NCI-H1417 treated with DMSO at 0.1 percent for 48 hours (cell line): Measurements from ENCODE around the gene MMS22L.

ENCODE experiments used
- DNase-seq: peaks from one replicate; lab custom pipeline; 2025; lab: John Stamatoyannopoulos, UW

MMS22L gene, protein sequence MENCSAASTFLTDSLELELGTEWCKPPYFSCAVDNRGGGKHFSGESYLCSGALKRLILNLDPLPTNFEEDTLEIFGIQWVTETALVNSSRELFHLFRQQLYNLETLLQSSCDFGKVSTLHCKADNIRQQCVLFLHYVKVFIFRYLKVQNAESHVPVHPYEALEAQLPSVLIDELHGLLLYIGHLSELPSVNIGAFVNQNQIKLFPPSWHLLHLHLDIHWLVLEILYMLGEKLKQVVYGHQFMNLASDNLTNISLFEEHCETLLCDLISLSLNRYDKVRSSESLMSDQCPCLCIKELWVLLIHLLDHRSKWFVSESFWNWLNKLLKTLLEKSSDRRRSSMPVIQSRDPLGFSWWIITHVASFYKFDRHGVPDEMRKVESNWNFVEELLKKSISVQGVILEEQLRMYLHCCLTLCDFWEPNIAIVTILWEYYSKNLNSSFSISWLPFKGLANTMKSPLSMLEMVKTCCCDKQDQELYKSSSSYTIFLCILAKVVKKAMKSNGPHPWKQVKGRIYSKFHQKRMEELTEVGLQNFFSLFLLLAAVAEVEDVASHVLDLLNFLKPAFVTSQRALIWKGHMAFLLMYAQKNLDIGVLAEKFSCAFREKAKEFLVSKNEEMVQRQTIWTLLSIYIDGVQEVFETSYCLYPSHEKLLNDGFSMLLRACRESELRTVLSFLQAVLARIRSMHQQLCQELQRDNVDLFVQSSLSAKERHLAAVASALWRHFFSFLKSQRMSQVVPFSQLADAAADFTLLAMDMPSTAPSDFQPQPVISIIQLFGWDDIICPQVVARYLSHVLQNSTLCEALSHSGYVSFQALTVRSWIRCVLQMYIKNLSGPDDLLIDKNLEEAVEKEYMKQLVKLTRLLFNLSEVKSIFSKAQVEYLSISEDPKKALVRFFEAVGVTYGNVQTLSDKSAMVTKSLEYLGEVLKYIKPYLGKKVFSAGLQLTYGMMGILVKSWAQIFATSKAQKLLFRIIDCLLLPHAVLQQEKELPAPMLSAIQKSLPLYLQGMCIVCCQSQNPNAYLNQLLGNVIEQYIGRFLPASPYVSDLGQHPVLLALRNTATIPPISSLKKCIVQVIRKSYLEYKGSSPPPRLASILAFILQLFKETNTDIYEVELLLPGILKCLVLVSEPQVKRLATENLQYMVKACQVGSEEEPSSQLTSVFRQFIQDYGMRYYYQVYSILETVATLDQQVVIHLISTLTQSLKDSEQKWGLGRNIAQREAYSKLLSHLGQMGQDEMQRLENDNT

DNA sequence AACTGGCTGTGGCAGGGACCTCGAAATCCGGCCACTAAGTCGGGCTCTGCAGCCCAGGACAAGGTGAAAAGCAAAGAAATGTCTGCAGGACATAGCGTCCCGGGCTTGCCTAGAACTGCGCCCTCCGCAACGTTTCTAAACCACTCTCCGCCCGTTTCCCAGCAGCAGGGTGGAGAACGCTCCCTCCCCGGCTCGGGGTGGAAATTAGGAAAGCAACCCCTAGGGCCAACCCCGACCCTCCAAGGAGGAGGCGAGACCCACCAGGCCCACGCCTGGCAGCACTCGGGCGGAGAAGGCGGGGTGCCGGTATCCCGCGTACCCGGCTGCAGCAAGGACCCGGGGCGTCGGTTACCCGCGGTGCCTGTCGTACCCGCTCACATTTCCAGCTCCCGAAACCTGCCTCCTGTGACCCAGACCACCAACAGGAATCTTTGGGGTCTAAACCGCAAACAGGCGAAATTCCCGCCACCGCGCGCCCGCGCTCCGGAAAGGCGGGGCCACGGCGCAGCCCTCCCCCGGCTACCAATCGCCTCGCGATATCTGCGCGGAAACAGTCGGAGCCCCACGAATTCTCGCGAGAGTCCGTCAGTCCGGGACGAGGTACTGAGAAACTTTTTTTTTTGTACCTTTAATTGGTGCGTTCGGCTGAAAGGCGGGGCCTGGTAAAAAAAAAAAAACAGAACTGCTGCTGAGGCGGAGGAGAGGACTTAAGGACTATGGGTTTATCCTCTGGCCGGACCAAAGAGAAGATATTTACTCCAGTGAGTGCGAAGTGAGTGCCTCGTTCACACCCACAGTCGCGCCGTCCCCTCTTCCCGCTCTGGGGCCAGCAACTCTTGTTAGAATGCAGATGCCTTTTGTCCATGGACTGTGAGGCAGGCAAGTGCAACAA lies at the start of gene MMS22L:
MMS22L (minus strand) TSS at position 491 of the 892 bp plus-strand sequence. CDS start 739 bp downstream, outside the sequence.
- peak; percentile 60 for DNase-seq

DNA sequence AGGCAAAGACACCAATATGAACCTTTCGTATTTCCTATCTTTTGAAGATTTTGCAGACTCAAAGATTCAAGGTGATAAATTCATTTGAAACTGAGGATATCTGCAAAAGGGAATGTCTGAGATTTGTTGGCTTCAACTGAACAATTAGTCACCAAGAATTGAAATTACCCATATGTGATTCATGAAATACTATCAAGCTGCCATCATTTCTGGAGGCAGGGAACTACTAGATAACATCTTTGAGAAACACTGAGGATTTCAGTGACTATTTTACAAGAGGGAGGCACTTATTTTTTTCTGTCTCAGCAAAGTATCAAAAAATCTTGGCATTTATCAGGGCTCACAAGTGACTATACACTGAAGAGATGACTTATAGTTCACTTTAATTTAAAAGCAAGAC lies 39.8 kb upstream of the MMS22L start:
- DNase-seq: no peak

DNA sequence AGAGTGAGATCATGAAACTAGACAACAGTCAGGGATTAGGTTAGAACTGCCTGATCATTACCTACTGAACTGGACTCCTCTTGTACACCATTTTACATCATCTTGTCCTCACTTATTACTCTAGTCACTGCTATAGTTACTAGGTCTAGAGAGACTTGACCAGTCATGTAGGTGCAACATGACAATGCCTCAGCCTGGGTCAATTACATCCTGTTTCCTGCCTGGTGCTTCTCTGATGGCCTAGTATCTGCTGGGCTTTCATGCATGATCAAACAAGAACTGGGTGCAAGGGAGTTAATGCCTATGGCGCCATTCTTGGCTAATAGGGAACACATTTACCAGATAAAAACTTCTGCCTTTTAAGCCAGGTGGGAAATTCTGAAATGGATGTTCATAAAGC lies 39.2 kb upstream of the MMS22L start:
- DNase-seq: no peak

DNA sequence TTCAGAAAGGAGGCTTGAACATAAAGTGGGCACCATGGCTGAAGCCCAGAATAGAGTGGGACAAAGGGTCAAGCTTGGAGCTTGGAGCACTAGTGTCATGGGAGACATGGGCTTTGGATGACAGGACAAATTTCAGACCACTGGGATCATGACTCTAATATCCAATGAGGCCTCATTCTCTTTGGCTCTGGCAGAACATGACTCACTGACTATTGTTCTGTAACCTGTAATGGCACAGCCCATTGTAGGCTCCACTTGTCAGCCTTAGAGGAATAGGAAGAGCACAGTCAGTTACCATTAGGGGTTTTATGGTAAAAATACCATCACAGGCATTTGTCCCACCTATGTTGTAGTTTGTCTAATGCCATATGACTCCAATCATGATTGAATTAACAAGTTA lies 34.0 kb upstream of the MMS22L start:
- no peak for DNase-seq

DNA sequence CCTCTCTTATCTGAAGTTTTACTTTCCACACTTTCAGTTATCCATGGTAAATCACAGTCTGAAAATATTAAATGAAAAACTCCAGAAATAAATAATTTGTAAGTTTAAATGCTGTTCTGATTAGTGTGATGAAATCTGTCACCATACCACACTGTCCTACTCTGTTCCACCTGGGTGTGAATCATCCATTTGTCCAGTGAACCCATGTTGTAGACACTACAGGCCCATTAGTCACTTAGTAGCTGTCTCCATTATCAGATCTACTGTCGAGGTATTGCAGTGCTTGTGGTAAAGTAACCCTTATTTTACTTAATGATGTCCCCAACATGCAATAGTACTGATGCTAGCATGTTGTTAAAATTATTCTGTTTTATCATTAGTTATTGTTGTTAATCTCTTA lies 29.2 kb upstream of the MMS22L start:
- DNase-seq: no peak

DNA sequence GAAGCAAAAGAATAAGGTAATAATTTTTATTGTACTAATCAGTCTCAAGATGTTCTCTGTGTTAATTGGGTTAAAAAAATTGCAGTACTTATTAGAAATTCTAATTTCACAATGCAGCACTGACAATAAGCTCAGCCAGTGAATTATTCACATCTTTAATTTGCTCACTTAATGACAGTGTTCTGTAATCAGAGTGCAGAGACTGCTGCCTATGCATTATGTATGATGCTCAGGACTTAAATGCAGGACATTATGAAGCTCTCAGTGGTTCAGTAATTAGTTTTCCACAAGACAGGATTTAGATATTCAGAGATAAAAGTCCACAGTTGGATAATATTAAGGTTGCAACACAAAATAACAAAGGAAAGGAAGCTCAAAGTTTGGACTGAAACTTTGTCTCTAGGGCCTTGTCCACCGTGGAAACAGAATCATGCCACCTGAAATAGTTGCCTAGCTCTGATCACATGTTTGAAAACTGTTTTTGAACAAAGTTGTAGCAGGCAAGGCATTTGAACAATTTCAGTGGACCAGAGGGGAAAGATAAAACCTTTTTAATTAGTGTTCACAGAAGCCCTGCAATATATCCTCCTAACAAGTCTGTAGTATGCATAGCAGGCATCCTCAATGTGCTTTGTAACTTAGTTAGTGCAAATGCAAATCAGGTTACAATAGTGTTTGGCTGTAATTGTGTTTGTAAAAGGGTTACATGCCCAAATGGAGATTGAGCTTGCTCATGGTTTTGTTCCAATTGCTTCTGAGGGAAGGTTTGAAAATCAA lies 23.7 kb upstream of the MMS22L start:
- no peak for DNase-seq

DNA sequence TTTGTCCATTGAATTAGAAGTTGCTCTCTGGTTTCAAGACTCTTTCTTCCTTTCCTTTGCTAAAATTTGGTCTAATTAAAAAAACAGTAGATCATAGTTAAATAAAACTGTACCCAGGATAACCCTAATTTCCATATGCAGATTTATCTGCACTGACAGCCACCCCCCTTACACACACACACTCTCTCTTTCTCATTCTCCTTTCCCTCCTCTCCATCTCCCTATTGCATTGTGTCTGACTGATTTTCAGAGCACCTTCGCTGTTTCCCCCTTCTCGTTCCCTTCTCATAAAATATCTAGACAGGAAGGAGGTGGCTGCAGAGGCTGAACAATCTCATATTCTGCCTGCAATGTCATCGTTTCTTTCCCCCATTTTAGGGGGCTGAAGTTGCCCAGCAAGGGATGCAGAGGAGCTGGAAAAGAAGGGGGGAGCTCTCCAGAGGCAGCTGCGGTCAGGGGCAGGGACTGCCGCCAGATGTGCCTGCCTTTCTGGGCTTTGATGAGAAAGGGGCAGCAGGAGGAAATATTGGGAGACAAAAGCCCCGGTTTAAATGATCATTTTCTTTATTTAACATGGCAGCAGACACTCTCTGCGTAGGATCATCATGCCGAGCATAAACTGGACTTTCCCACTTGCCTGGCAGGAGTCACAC lies 22.5 kb upstream of the MMS22L start:
- no peak for DNase-seq

DNA sequence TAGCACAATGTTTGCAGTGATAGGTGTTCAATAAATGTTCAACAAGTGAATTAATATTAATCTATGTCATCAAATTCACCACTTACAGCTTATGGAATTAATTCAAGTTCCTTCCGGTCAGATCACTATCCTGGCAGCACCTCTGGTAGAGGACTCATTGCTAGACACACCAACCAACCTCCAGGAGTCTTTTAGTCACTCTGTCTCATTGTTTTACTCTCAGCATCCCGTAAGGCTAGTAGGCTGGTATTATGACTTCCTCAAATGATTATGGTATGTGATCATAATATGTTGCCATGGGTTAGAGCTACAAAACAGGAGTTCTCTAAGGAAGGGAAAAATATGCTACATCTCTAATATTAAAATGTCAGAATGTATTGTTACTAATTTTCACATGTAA lies 21.7 kb upstream of the MMS22L start:
- DNase-seq: no peak

DNA sequence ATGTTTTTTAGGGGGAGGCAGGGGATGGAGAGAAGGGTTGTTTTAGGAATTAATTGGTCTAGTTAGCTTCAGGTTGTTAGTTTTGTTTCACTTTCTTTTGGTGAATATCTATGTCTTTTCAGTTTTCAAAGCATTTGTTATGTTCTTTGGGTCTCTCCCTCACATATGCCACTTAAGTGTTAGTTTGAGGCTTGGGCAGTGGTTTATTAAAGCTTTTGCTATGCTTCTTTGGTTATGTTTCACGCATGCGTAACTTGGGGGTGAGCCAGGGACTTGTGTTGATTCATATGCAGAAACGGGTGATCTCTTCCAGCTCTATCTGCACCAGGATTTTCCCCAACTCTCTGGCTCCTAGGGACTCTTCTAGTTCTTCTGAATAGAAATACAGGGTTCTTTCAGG lies 11.4 kb upstream of the MMS22L start:
- no peak for DNase-seq

DNA sequence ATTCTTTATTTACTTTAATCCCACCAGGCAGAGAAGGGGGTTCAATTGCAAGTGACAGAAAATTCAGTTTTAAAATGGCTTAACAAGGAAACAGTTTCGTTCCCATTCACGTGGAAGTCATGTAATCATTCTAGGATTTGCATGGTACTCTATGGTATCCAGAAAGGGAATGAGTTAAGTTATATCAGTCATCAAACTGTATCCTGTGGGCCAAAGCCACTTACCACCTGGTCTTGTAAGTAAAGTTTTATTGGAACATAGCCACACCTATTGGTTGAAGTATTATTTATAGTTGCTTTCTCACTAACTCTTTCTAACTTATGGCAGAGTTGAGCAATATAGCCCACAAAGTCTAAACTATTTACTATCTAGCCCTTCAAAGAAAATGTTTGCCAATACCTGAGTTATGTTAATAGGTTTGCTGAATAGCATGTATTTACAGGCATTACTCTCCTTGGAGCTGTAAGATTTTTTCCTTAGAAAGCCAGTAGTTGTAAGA lies 10.2 kb upstream of the MMS22L start:
- DNase-seq: no peak

DNA sequence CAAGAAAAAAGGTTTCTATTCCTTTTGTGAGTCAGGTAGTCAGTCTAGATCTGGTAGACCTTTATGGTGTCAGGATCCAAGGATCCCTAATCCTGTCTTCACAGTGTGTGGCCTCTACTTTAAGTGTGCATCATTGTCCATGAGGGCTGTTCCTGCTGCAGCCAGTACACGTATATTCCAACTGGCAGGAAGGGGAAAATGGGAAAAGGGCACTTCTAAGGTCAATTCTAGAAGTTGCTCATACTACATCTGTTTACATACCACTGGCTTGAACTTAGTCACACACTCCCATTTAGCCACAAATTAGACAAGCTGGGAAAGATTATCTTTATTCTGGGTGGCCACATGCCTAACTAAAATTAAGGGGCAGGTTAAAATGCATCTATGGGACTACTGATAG lies 9.7 kb upstream of the MMS22L start:
- DNase-seq: no peak

DNA sequence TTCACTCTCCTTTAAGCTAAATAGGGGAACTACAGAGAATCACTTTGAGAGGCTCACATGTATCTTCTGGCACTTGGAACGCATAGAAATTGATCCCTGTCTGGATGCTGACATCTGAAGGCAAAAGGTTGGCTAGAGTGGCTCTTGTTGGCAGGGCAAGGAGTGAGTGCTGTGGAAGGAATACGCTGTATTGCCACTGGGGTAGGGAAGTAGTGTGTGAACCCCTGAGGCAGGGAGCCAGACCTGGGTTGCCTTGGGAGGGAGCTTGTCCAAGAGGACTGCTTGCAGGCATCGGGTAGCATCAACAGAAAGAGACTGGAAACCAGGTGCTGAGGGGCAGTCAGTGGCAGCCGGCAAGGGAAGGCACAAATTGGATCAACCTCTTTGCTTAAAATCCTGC lies 8.9 kb upstream of the MMS22L start:
- DNase-seq: no peak

DNA sequence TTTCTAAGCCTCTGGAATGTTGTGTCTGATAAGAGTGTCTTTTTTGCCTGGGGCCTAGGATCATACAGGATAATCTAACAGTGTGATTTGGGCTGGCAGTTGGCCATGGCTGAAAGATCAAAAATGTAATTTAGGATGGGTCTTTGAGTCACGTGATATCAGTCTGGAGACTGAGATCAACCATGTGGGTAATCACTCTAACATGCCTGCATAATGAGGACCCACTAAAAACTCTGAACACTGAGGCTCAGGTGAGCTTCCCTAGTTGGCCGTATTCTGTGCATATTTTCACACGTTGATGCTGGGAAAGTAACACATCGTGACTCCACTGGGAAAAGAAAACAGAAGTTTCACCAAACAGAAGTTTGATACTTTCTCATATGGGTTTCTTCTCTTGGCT lies 6.3 kb upstream of the MMS22L start:
- no peak for DNase-seq

DNA sequence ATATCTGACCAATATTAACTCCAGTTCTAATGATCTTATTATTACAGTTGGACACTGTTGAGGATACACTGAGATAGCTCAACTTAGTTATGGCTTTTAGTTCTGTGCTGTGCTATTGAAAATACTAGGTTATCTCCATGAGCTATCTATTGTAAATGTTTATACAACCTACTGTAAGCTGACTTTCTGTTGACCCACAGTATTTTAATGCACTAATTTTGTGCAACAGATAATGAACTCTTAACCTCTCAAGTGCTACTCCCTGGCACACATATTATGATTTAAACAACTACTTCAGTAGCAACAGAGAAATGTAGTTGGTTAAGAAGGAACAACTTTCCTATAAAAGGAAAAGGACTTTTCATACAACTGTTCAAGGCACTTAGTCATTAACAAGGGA lies 5.2 kb upstream of the MMS22L start:
- DNase-seq: no peak

DNA sequence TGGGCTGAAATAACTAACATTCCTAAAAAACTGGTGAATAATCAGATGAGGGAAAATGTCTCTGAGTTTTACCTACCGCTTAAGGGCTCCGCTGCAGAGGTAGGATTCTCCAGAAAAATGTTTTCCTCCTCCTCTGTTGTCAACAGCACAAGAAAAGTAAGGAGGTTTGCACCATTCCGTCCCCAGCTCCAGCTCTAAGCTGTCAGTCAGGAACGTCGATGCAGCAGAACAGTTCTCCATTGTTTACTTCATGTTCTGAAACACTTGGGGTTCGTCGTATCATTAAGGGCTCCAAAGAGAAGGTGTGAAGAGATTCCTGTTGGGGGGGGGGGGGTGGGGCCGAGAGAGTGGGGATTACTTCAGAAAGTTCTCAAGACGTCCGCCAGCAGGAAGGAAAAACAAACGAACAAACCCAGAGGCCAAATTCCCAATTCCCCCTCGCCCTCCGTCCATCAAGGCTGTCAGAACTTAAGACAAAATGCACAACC lies 734 bp downstream of the MMS22L start:
- DNase-seq: no peak

DNA sequence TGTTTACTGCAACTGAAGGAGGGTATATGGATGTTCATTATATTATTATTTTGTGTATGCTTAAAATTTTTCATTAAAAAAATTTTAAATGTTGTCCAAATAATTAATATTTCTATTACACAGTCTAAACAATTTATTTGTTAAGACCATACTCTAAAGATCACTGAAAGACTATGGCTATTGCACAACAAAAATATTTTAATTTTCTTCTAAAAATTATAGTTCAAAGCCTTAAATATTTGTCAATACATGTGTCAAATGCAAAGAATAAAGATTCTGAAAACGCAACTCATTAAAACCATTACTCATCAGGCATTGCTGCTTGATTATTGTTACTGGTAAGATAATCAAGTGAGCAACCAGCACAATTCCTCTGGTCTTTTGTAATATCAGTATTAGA lies 2.2 kb downstream of the MMS22L start:
- no peak for DNase-seq

DNA sequence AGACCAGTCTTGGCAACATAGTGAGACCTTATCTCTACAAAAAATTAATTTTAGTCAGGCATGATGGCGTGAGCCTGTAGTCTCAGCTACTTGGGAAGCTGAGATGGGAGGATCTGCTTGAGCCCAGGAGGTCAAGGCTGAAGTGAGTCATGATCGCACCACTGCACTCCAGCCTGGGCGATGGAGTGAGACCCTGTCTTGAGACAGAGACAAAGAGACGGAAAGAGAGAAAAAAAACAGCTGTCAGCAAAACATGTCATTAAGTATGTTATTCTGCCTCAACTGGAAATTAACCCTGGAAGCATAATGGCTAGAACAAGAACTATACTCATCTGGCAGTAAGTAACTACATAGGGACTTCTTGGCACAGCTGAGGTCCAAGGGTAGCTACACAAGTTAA lies 7.2 kb downstream of the MMS22L start:
- no peak for DNase-seq

DNA sequence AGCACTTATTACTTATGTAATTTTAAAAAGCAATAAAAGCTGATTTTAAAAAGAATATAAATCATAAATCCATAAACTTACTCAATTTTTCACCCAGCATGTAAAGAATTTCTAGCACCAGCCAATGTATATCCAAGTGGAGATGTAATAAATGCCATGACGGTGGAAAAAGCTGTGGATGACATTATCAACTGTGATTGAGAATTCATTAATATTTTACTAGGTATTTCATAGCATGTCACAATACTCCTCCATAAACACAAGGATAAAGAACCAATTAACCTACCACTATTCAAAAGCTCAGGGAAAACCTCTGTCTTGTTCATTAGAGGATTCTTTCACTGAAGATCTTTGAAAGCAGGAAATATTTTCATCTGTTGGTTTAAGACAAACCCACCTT lies 13.2 kb downstream of the MMS22L start:
- DNase-seq: no peak

DNA sequence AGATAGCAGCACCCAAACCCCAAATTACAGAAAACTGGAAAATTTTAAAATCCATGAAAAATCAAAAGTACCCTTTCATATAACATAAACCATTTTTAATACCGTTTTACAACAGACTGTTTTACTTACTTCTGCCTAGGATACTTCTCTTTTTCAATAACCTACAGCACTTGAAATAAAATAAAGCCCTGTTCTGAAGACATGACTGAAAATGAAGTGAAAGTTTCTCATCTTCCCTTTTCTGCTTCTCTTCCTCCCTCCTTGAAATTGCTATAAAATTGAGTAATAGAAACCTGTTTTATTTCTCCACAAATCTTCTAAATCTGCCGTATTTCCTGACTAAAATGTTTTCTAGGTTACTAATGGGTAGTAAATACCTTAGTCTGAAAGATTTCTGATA lies 20.3 kb downstream of the MMS22L start:
- DNase-seq: no peak

DNA sequence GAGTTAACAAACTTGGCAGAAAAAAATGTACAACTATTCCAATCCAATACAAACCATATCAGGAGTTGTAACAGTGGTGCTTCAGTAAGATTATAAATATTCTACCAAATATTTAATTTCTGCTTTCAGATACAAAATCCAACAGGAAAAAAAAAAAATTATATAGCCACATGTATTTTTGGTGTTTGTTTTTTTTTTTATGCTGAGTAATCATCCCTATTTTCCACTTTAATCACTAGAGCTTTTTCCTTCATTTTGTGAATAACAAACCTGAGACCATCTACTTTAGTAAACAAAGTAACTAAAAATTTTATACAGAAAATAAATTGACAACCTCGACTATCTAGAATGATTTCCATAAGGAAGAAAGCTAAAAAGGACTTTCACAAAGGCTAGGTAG lies 36.2 kb downstream of the MMS22L start:
- DNase-seq: no peak
